Fibroblast of pulmonary artery (primary cell): ENCODE measurements around the gene KRTAP5-6.

Experiments
- DNase-seq: peaks from one replicate; pipeline ENCODE4 v3.0.0-alpha.2; 2010; ENCODE audit warnings: low read depth
- H3K4me3 ChIP-seq: replicated peaks from 2 replicates; pipeline ENCODE4 v1.5.1; 2011; ENCODE audit warnings: low read depth, mild to moderate bottlenecking, control low read depth, low read length, moderate library complexity
- TF ChIP-seq, protein P1 (sequence below): IDR thresholded peaks from 2 replicates; pipeline ENCODE4 v1.5.1; 2011; ENCODE audit warnings: mild to moderate bottlenecking, control low read depth, low read length, inconsistent platforms; ENCODE audit errors: missing control alignments

Gene KRTAP5-6

DNA sequence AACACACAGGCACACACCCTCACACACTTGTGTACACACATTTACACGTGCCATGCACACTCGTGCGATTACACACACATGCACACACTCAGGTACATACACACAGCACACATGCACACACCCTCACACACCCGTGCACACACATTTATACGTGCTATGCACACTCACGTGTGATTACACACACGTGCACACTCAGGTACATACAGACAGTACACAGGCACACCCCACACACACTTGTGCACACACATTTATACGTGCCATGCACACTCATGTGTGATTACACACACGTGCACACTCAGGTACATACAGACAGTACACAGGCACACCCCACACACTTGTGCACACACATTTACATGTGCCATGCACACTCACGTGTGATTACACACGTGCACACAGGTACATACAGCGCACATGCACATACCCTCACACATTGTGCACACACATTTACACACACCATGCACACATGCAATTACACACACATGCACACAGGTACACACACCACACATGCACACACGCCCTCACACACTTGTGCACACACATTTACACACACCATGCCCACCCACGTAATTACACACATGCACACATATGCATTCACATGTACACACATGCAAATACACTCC is 48.8 kb downstream of the KRTAP5-6 start:
- DNase-seq: no peak
- no peak overlapping the region for H3K4me3 ChIP-seq
- TF ChIP-seq, protein P1, sequence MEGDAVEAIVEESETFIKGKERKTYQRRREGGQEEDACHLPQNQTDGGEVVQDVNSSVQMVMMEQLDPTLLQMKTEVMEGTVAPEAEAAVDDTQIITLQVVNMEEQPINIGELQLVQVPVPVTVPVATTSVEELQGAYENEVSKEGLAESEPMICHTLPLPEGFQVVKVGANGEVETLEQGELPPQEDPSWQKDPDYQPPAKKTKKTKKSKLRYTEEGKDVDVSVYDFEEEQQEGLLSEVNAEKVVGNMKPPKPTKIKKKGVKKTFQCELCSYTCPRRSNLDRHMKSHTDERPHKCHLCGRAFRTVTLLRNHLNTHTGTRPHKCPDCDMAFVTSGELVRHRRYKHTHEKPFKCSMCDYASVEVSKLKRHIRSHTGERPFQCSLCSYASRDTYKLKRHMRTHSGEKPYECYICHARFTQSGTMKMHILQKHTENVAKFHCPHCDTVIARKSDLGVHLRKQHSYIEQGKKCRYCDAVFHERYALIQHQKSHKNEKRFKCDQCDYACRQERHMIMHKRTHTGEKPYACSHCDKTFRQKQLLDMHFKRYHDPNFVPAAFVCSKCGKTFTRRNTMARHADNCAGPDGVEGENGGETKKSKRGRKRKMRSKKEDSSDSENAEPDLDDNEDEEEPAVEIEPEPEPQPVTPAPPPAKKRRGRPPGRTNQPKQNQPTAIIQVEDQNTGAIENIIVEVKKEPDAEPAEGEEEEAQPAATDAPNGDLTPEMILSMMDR: no peak

DNA sequence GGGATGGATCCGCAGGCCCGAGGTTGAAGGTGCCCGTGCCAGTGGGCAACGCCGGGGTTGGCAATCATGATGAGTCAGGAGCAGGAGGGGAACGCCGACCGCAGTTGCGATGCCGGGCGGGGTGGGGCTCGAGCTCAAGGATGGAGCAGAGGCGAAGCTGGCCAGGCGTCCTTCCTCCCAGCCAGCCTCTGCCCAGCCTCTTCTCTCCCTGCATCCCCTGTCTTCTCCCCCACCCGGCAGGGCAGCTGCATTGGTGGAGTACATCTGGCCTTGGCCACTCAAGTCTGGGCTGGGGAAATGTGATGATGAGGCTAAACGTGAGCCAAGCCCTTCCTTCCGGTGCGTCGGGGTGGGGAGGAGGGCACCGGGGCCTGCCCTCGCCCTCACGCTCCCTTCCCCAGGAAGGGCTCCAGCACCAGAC is 49.5 kb downstream of the KRTAP5-6 start:
- H3K4me3 ChIP-seq: no peak overlapping the region
- TF ChIP-seq, protein P1: no peak
- DNase-seq: no peak

DNA sequence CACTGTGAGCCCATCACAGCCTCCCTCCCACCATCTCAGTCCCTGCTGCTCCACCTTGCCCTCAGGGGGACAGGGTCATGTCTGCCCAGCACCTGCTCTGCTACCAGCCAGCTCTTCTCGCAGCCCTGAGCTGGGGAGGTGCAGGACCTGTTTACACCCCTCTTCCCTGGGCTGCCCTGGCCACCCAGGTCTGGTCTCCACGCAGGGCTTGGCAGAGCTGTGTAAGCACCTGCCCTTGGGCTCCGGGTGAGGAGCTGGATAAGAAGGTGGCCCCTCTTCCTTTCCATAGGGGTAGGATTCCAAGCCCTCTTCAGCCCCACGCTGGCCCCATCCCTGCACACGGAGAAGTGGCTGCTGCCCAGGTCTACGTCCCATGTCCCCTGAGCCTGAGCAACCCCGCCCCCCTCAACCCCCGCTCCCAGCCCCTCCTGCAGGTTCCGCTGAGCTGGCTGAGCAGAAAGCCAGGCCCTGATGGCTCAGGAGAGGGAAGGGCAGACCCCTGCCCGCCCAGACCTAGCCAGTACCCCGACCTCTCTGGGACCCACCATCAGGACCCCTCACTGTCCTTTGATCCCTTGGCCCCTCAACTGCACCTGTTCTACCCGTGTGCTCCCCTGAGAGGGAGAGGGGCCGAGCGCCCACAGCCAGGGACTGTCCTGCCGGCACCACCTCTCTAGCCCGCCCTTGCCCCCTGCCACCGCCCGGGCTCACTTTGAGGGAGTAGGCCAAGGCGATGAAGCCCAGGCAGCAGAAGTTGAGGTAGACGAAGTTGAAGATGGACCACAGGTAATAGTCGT is 50.2 kb downstream of the KRTAP5-6 start:
- TF ChIP-seq, protein P1: no peak
- H3K4me3 ChIP-seq: no peak overlapping the region
- DNase-seq: no peak
